Stimulated activated effector memory CD8-positive, alpha-beta T cell treated with anti-CD3 and anti-CD28 coated beads, Interleukin-12 subunit alpha, Interleukin-12 subunit beta, amount 100 ng/mL, for 72 hours (primary cell): Measurements from ENCODE around the gene ZNF142.

Source experiments
- ATAC-seq: fragments of 150-1000 bp; cut with Tn5 transposase; 2 replicates; pipeline ENCODE4 v1.10.0; 2021
- DNase-seq, 2 donors: peaks; one replicate each; pipeline ENCODE4 v3.0.0; 2021 to 2022; ENCODE audit warnings: low spot score in 2 of 2
- H3K27ac Mint-ChIP-seq: one replicate; pipeline ENCODE4 v1.8.0; 2022; ENCODE audit warnings: mild to moderate bottlenecking, mixed read lengths
- H3K36me3 Mint-ChIP-seq: one replicate; pipeline ENCODE4 v1.8.0; 2022; ENCODE audit warnings: mild to moderate bottlenecking, mixed read lengths
- H3K4me1 Mint-ChIP-seq: one replicate; pipeline ENCODE4 v1.8.0; 2022; ENCODE audit warnings: mixed read lengths
- H3K4me3 Mint-ChIP-seq: one replicate; pipeline ENCODE4 v1.8.0; 2022; ENCODE audit warnings: mild to moderate bottlenecking, mixed read lengths
- H3K9me3 Mint-ChIP-seq: one replicate; pipeline ENCODE4 v1.8.0; 2022; ENCODE audit warnings: mixed read lengths

The ZNF142 gene

GRCh38 chr2:218631837-218632236 is 27.6 kb downstream of the ZNF142 start:
- H3K27ac Mint-ChIP-seq: peak overlapping the region; percentile 23
- H3K4me1 Mint-ChIP-seq: peaks cover 6% of the 10 kb centered on the region
- no peak overlapping the region for H3K4me3 Mint-ChIP-seq
- DNase-seq: no peak
- no peaks in the 10 kb centered on the region for H3K9me3 Mint-ChIP-seq
- H3K36me3 Mint-ChIP-seq: peaks cover 34% of the 10 kb centered on the region
- no peak for ATAC-seq

DNA sequence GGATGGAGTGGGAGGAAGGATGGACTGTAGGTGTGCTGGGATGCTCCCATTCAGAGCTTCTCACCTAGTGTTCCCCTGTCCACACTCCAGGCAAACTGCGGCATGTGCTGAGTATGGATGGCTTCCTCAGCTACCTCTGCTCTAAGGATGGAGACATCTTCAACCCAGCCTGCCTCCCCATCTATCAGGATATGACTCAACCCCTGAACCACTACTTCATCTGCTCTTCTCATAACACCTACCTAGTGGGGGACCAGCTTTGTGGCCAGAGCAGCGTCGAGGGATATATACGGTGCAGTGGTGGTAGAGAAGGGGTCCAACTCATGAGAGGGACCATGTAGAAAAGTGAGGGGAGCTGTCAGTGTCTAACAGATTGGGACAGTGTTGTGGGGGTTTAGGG is 31.5 kb downstream of the ZNF142 start:
- no peak for DNase-seq
- H3K4me3 Mint-ChIP-seq: no peak overlapping the region
- no peaks in the 10 kb centered on the region for H3K9me3 Mint-ChIP-seq
- no peaks in the 10 kb centered on the region for H3K36me3 Mint-ChIP-seq
- ATAC-seq: peak; percentile 87
- no peak overlapping the region for H3K27ac Mint-ChIP-seq
- peaks cover 6% of the 10 kb centered on the region for H3K4me1 Mint-ChIP-seq

DNA sequence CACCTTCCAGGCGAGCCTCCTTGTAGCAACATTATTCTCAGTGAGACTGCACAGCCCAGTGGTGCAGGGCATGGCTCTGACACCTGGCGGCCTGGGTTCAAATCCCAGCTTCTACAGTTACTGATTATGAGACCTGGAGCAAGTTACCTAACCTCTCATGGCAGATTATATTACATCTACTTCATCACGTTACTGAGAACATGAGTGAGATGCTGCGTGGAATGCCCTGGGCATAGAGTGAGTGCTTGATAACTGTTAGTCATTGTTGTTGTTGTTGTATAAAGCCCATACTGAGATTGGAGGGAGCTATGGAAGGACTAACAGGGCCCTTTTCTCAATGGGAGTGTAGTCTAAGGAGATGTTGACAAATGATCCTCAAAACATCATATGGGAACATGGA is 33.1 kb downstream of the ZNF142 start:
- no peak overlapping the region for H3K4me3 Mint-ChIP-seq
- ATAC-seq (no peak), DNase-seq (no peak)
- H3K36me3 Mint-ChIP-seq: no peaks in the 10 kb centered on the region
- no peaks in the 10 kb centered on the region for H3K9me3 Mint-ChIP-seq
- no peak overlapping the region for H3K27ac Mint-ChIP-seq
- peaks cover 6% of the 10 kb centered on the region for H3K4me1 Mint-ChIP-seq

- Mint-ChIP-seq H3K27ac (no peak overlapping the region), H3K9me3 (no peaks in the 10 kb centered on the region), H3K4me1 (peaks cover 6% of the 10 kb centered on the region), H3K36me3 (no peaks in the 10 kb centered on the region), H3K4me3 (no peak overlapping the region)
- ATAC-seq (no peak), DNase-seq (no peak)
These were observed 36.1 kb downstream of the ZNF142 start for GRCh38 chr2:218623366-218623705.

- DNase-seq (no peak), ATAC-seq (no peak)
- Mint-ChIP-seq H3K4me1 (peaks cover under 1% of the 10 kb centered on the region), H3K4me3 (no peak overlapping the region), H3K36me3 (no peaks in the 10 kb centered on the region), H3K9me3 (no peaks in the 10 kb centered on the region), H3K27ac (no peak overlapping the region)
These were observed 36.6 kb downstream of the ZNF142 start for GRCh38 chr2:218622606-218623365.

GRCh38 chr2:218621007-218621406 is 38.4 kb downstream of the ZNF142 start:
- no peak for ATAC-seq
- DNase-seq: no peak
- Mint-ChIP-seq H3K36me3 (no peaks in the 10 kb centered on the region), H3K27ac (no peak overlapping the region), H3K4me1 (no peaks in the 10 kb centered on the region), H3K9me3 (no peaks in the 10 kb centered on the region), H3K4me3 (no peak overlapping the region)

- ATAC-seq (no peak), DNase-seq (no peak)
- no peaks in the 10 kb centered on the region for H3K36me3 Mint-ChIP-seq
- no peak overlapping the region for H3K27ac Mint-ChIP-seq
- H3K4me1 Mint-ChIP-seq: no peaks in the 10 kb centered on the region
- no peak overlapping the region for H3K4me3 Mint-ChIP-seq
- no peaks in the 10 kb centered on the region for H3K9me3 Mint-ChIP-seq
These were observed 41.1 kb downstream of the ZNF142 start for GRCh38 chr2:218618102-218618860.

- Mint-ChIP-seq H3K9me3 (no peaks in the 10 kb centered on the region), H3K4me3 (no peak overlapping the region), H3K4me1 (no peaks in the 10 kb centered on the region), H3K27ac (no peak overlapping the region), H3K36me3 (no peaks in the 10 kb centered on the region)
- DNase-seq: no peak
- ATAC-seq: no peak
These were observed 43.5 kb downstream of the ZNF142 start for GRCh38 chr2:218615868-218616315.

- H3K36me3 Mint-ChIP-seq: no peaks in the 10 kb centered on the region
- no peaks in the 10 kb centered on the region for H3K4me1 Mint-ChIP-seq
- H3K9me3 Mint-ChIP-seq: no peaks in the 10 kb centered on the region
- no peak within 1 kb of the TSS for H3K27ac Mint-ChIP-seq
- peak; percentile 40 for ATAC-seq
- H3K4me3 Mint-ChIP-seq: no peak within 1 kb of the TSS
- no peak for DNase-seq
These were observed 51.8 kb downstream of the ZNF142 start, which contains the start of gene PLCD4 for GRCh38 chr2:218607436-218608115. PLCD4 (plus strand) TSS chr2:218607899; CDS start chr2:218615740, 7,841 bp downstream.

- DNase-seq (no peak), ATAC-seq (no peak)
- no peak overlapping the region for H3K27ac Mint-ChIP-seq
- no peaks in the 10 kb centered on the region for H3K4me1 Mint-ChIP-seq
- no peaks in the 10 kb centered on the region for H3K36me3 Mint-ChIP-seq
- no peaks in the 10 kb centered on the region for H3K9me3 Mint-ChIP-seq
- H3K4me3 Mint-ChIP-seq: no peak overlapping the region
These were observed 54.0 kb downstream of the ZNF142 start for GRCh38 chr2:218605432-218605831.
